ENCODE data around the gene SPDYE2B.
"Not testable (repeated sequence)": the region's sequence is repeated elsewhere in the genome, so short reads cannot be mapped to it uniquely, and the experiment has no call there.

The SPDYE2B gene

GRCh38 chr7:102694008-102694407 is 43.9 kb downstream of the SPDYE2B start:
- DNase-seq (ENCODE audit: low read depth); H3K4me3 ChIP-seq (ENCODE audit: control insufficient read depth, low read depth, low read length): not testable (repeated sequence)

GRCh38 chr7:102695033-102695552 is 45.0 kb downstream of the SPDYE2B start:
- DNase-seq (ENCODE audit: low read depth); H3K4me3 ChIP-seq (ENCODE audit: control insufficient read depth, low read depth, low read length): not testable (repeated sequence)

GRCh38 chr7:102696009-102696408 is 45.9 kb downstream of the SPDYE2B start:
- H3K4me3 ChIP-seq (ENCODE audit: control insufficient read depth, low read depth, low read length); DNase-seq (ENCODE audit: low read depth): not testable (repeated sequence)

- DNase-seq (ENCODE audit: low read depth); H3K4me3 ChIP-seq (ENCODE audit: control insufficient read depth, low read depth, low read length): not testable (repeated sequence)
Measured at GRCh38 chr7:102697642-102698512, 47.8 kb downstream of the SPDYE2B start.

GRCh38 chr7:102698962-102699750 is 49.0 kb downstream of the SPDYE2B start:
- H3K4me3 ChIP-seq (ENCODE audit: control insufficient read depth, low read depth, low read length); DNase-seq (ENCODE audit: low read depth): not testable (repeated sequence)

Measured in fibroblast of mammary gland (primary cell).